ENCODE data around the gene ATRN.

Gene ATRN

GRCh38 chr20:3635346-3635745 is 164.5 kb downstream of the ATRN start:
- Histone ChIP-seq H3F3A (ENCODE audit: low read depth) (no peaks in the 10 kb centered on the region), H3K9ac (ENCODE audit: low read depth, low read length, poor library complexity, severe bottlenecking) (no peak overlapping the region), H2AFZ (ENCODE audit: low read length) (no peak overlapping the region), H3K4me1 (ENCODE audit: insufficient read depth, low read length, poor library complexity, severe bottlenecking) (peaks cover 8% of the 10 kb centered on the region), H3K79me2 (ENCODE audit: insufficient read depth, low read length) (no peaks in the 10 kb centered on the region), H3K9me3 (ENCODE audit: insufficient read depth, low read depth, low read length) (no peaks in the 10 kb centered on the region), H3K4me3 (ENCODE audit: low read length, poor library complexity, severe bottlenecking) (no peak overlapping the region), H4K20me1 (ENCODE audit: insufficient read depth, low read length, poor library complexity, severe bottlenecking) (no peaks in the 10 kb centered on the region), H3K36me3 (ENCODE audit: insufficient read depth, low read length) (peaks cover 6% of the 10 kb centered on the region; the same call in 1 of the 2 replicates), H3K9me2 (replicated peaks; ENCODE audit: low read depth, low read length) (no peaks in the 10 kb centered on the region), H3K27me3 (ENCODE audit: insufficient read depth, low read length, poor library complexity, severe bottlenecking) (no peaks in the 10 kb centered on the region), H3K4me2 (ENCODE audit: low read depth, low read length, poor library complexity, severe bottlenecking) (no peak overlapping the region)
- no peak for TF ChIP-seq EZH2phosphoT487 (IDR thresholded peaks at IDR 0.05; ENCODE audit: borderline replicate concordance)
- TF ChIP-seq, protein P1, sequence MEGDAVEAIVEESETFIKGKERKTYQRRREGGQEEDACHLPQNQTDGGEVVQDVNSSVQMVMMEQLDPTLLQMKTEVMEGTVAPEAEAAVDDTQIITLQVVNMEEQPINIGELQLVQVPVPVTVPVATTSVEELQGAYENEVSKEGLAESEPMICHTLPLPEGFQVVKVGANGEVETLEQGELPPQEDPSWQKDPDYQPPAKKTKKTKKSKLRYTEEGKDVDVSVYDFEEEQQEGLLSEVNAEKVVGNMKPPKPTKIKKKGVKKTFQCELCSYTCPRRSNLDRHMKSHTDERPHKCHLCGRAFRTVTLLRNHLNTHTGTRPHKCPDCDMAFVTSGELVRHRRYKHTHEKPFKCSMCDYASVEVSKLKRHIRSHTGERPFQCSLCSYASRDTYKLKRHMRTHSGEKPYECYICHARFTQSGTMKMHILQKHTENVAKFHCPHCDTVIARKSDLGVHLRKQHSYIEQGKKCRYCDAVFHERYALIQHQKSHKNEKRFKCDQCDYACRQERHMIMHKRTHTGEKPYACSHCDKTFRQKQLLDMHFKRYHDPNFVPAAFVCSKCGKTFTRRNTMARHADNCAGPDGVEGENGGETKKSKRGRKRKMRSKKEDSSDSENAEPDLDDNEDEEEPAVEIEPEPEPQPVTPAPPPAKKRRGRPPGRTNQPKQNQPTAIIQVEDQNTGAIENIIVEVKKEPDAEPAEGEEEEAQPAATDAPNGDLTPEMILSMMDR (conservative IDR thresholded peaks at IDR 0.05; ENCODE audit: low read length) = no peak

GRCh38 chr20:3640259-3640658 is 169.4 kb downstream of the ATRN start:
- Histone ChIP-seq H3K9me3 (ENCODE audit: insufficient read depth, low read depth, low read length) (no peaks in the 10 kb centered on the region), H3K4me1 (ENCODE audit: insufficient read depth, low read length, poor library complexity, severe bottlenecking) (no peaks in the 10 kb centered on the region), H3K4me2 (ENCODE audit: low read depth, low read length, poor library complexity, severe bottlenecking) (no peak overlapping the region), H3K36me3 (ENCODE audit: insufficient read depth, low read length) (peaks cover 6% of the 10 kb centered on the region; the same call in 1 of the 2 replicates), H3F3A (ENCODE audit: low read depth) (no peaks in the 10 kb centered on the region), H3K9ac (ENCODE audit: low read depth, low read length, poor library complexity, severe bottlenecking) (no peak overlapping the region), H3K9me2 (replicated peaks; ENCODE audit: low read depth, low read length) (no peaks in the 10 kb centered on the region), H3K79me2 (ENCODE audit: insufficient read depth, low read length) (no peaks in the 10 kb centered on the region), H3K4me3 (ENCODE audit: low read length, poor library complexity, severe bottlenecking) (no peak overlapping the region), H3K27me3 (ENCODE audit: insufficient read depth, low read length, poor library complexity, severe bottlenecking) (no peaks in the 10 kb centered on the region), H4K20me1 (ENCODE audit: insufficient read depth, low read length, poor library complexity, severe bottlenecking) (no peaks in the 10 kb centered on the region), H2AFZ (ENCODE audit: low read length) (no peak overlapping the region)
- TF ChIP-seq, protein P1 (conservative IDR thresholded peaks at IDR 0.05; ENCODE audit: low read length) = no peak
- TF ChIP-seq EZH2phosphoT487 (IDR thresholded peaks at IDR 0.05; ENCODE audit: borderline replicate concordance) = no peak

- TF ChIP-seq EZH2phosphoT487 (IDR thresholded peaks at IDR 0.05; ENCODE audit: borderline replicate concordance) = no peak
- TF ChIP-seq, protein P1 (conservative IDR thresholded peaks at IDR 0.05; ENCODE audit: low read length) = no peak
- Histone ChIP-seq H3K4me3 (ENCODE audit: low read length, poor library complexity, severe bottlenecking) (no peak overlapping the region), H3K9ac (ENCODE audit: low read depth, low read length, poor library complexity, severe bottlenecking) (no peak overlapping the region), H3K4me1 (ENCODE audit: insufficient read depth, low read length, poor library complexity, severe bottlenecking) (no peaks in the 10 kb centered on the region), H3F3A (ENCODE audit: low read depth) (no peaks in the 10 kb centered on the region), H3K36me3 (ENCODE audit: insufficient read depth, low read length) (no peaks in the 10 kb centered on the region), H3K79me2 (ENCODE audit: insufficient read depth, low read length) (no peaks in the 10 kb centered on the region), H4K20me1 (ENCODE audit: insufficient read depth, low read length, poor library complexity, severe bottlenecking) (no peaks in the 10 kb centered on the region), H3K4me2 (ENCODE audit: low read depth, low read length, poor library complexity, severe bottlenecking) (no peak overlapping the region), H2AFZ (ENCODE audit: low read length) (no peak overlapping the region), H3K27me3 (ENCODE audit: insufficient read depth, low read length, poor library complexity, severe bottlenecking) (no peaks in the 10 kb centered on the region), H3K9me2 (replicated peaks; ENCODE audit: low read depth, low read length) (no peaks in the 10 kb centered on the region), H3K9me3 (ENCODE audit: insufficient read depth, low read depth, low read length) (no peaks in the 10 kb centered on the region)
Measured at GRCh38 chr20:3645309-3646066, 174.7 kb downstream of the ATRN start.

All from Loucy (cell line).